Cardiac fibroblast (primary cell): ENCODE data around the gene ARHGAP24.

ENCODE experiments used
- DNase-seq, 2 donors: peaks; one replicate each; pipeline versions ENCODE4 v3.0.0 to v3.0.0-alpha.2; 2010; ENCODE audit warnings: low read depth in 2 of 2
- H3K4me3 ChIP-seq, 2 donors: replicated peaks in 1 of 2; 1 replicate in 1 of 2; 2 replicates in 1 of 2; pipeline ENCODE4 v1.5.1; 2011; ENCODE audit warnings: low read depth in 2 of 2, low read length in 2 of 2, mild to moderate bottlenecking in 2 of 2, moderate library complexity in 1 of 2
- TF ChIP-seq, protein P1 (sequence below): IDR thresholded peaks from one replicate; pipeline ENCODE4 v1.5.1; 2011; ENCODE audit warnings: low read depth, mild to moderate bottlenecking, low read length, inconsistent platforms

The ARHGAP24 gene

DNA sequence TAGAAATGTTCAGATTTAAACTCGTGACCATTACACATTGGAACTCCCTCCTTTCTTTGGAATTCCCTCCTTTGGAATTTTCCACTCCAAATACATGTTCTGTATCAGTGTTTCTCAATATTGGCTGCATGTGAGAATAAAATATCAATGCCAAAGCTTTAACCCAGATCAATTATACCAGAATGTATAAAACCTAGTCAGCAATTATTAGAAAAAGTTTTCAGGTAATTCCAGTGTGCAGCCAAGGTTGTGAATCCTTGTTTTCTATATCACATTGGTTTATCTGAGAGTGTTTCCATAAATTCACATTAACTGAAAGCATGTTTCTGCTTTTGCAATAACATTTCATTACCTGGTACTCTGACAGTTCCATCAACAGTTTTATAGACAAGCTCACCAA lies 490.6 kb downstream of the ARHGAP24 start:
- no peak for DNase-seq
- TF ChIP-seq, protein P1, sequence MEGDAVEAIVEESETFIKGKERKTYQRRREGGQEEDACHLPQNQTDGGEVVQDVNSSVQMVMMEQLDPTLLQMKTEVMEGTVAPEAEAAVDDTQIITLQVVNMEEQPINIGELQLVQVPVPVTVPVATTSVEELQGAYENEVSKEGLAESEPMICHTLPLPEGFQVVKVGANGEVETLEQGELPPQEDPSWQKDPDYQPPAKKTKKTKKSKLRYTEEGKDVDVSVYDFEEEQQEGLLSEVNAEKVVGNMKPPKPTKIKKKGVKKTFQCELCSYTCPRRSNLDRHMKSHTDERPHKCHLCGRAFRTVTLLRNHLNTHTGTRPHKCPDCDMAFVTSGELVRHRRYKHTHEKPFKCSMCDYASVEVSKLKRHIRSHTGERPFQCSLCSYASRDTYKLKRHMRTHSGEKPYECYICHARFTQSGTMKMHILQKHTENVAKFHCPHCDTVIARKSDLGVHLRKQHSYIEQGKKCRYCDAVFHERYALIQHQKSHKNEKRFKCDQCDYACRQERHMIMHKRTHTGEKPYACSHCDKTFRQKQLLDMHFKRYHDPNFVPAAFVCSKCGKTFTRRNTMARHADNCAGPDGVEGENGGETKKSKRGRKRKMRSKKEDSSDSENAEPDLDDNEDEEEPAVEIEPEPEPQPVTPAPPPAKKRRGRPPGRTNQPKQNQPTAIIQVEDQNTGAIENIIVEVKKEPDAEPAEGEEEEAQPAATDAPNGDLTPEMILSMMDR: no peak
- H3K4me3 ChIP-seq: no peak overlapping the region

DNA sequence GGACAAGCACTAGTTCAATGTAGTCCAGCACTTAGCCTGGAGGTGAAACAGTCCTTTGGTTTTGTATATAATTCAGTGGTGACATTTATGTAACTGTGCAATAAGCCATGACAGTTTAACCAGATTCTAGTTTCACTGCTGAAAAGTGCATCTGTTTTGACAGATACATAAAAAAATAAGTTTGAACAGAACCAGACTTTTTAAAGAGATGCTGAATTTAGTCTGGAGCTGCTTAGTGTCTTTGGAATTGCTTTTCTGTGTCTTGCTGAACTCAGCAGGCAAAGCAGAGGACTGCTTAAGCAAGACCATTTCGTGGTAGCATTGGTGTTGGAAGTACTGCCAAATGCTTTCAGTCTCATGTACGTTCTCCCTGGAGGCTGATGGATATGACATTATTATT lies 491.4 kb downstream of the ARHGAP24 start:
- DNase-seq: peak; percentile 55 to 75

DNA sequence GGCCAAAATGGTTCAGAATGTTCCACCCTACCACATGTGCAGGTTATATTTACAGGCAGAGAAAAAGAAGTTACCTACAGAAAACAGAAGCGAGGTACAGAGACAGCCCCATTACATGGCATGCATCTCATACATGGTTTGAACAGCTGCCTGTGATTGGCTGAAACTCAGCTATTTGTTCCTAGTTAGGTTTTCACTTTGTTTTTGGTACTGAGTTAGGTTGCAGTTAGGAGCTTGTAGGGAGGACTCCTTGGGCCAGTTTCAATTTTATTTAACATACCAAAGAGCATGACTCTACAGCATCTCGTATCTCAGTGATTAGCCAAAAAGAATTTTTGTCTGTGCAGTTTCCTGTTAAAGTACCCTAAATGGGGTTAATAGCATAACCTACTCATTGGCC lies 492.9 kb downstream of the ARHGAP24 start:
- TF ChIP-seq, protein P1: no peak
- DNase-seq: peak; percentile 50 to 68
- H3K4me3 ChIP-seq: no peak overlapping the region

More for the DNA sequence above, 491.4 kb downstream of the ARHGAP24 start:
- H3K4me3 ChIP-seq: no peak overlapping the region
- TF ChIP-seq, protein P1: no peak

DNA sequence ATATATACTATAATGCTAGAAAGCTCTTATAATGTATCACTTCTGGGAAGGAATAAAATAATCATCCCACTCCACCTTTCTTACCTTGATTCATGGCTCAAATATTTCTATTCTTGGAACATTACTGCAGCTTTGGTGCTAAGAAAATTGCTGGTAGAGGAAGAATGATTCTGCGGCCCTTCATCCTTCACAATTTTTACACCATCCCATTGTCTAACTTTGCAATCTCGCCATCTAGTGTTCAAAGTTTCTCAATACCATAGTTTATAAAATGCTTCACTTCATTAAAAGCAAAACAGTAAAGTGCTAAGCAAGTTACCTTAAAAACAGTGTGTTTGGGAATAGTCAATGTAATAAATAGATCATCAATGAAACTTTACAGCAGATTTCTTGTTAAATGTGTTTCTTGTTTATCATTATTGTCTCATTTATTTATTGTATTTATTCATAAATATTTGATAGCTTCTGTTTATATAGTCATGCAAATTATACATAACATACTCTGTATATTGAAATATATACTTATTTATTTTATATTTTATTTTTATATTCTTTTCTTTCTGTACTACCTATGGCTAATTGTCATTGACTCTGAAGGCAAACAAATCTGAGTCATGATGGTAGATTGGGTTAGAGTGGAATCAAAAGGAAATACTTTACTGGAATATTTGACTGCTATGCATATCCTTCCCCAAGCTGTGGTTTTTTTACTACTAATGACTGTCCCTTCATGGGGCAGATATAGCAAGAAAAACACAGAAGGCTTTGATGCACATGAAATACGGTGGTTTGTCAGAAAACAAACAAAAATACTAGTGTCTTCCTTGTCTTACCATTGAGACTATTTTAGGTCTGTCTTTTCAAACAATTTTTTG lies 494.2 kb downstream of the ARHGAP24 start:
- DNase-seq: peak; percentile 80 to 88
- no peak overlapping the region for H3K4me3 ChIP-seq
- TF ChIP-seq, protein P1: peak; percentile 48

GRCh38 chr4:85970535-85970934 lies 495.6 kb downstream of the ARHGAP24 start:
- DNase-seq: peak in 1 of 2 donors; percentile 34
- TF ChIP-seq, protein P1: no peak
- no peak overlapping the region for H3K4me3 ChIP-seq

GRCh38 chr4:85979276-85979675 lies 504.3 kb downstream of the ARHGAP24 start:
- DNase-seq: no peak
- TF ChIP-seq, protein P1: no peak
- H3K4me3 ChIP-seq: no peak overlapping the region
